ENCODE results near the gene IRX6.

Gene IRX6

DNA sequence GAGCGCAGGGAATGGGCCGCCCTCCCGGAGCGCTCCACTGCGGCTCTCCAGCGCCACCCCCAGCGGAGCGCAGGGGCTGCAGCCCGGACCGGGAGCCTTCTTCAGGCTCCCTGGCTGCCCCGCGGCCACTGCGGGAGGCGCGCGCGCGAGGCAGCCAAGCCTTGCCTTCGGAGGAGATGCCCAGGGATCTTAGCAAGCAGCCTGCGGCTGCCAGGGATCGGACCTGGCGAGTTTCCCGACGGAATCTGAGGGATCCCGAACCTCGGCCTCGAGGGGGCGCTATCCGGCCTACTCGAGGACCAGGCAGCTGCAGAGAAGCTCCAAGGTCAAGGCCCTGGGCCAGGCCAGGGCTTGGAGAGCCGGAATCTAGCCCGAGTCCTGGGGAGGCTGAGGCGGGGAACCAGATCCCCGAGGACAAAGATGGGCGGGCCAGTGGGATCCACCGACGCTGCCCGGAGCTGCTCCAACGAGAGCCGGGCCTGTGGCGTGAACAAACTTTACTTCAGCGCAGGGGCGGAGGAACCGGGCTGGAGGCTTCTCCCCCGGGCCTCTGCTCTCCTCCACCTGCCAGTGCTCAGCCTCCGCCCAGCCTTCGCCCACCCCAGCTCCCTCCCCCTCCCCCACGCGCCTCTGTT lies at the start of gene IRX6:
Gene IRX6 (plus strand): TSS at position 567 of the 635 bp plus-strand sequence. CDS start 889 bp downstream, outside the sequence.
- DNase-seq (ENCODE audit: low read depth) = no peak

DNA sequence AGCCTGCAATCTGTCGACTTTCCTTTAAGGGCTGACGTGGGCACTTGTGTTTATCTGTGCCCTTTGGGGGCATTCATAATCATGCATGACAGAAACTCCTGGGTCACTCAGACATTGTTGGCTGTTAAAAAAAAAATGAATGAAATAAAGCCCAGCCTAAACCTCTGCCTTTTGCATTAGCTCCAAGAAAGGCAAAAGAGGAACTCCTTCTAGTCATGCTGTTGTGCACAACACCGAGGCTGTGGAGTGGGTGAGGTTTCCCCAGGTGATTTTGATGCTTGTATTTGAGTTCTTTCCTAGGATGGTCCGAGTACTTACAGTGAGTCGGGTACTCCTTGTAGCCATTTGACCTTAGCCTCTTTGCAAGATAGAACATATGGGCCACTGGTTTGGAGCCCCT lies 49.6 kb upstream of the IRX6 start:
- no peak for DNase-seq (ENCODE audit: low read depth)

- no peak for DNase-seq (ENCODE audit: low read depth)
These were observed 48.8 kb upstream of the IRX6 start for GRCh38 chr16:55275167-55275566.

DNA sequence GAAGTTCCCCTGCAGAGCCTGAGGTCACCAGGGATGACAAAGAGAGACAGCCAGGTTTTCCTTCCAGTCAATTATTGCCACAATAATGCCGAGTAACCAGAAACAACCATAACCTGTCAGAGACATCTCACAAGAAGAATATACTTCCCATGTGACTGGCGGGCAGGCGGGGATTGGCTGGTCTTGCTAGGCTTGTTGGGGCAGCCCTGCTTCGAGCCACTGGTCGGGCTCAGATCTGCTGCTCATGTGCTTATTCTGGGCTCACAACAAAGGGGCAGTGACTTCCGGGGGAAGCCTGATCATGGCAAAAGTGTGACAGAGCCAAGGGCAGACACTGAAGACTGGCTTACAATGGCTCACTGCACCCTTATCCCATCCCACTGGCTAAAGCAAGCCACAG lies 48.1 kb upstream of the IRX6 start:
- DNase-seq (ENCODE audit: low read depth) = no peak

- DNase-seq (ENCODE audit: low read depth) = no peak
These were observed 46.5 kb upstream of the IRX6 start for GRCh38 chr16:55277536-55277935.

- DNase-seq (ENCODE audit: low read depth) = no peak
These were observed 44.4 kb upstream of the IRX6 start for GRCh38 chr16:55279598-55279997.

DNA sequence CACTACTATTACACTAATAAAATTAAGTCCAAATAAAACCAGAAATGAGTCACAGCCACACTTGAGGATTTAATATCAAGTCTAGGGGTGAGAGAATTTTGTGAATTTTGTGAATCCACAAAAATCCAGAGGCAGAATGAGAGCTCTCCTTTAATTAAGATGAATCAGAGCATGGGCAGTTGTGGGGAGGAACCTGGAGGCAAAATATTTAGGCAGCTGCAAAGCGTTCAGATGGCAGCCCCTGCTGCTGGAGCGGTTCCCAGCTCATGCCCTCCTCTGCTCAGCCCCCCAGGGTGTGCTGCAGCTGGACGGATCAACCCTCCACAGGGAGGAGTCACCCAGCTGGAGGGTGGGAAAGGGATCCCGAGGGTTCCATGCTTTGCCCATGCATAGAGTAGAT lies 43.4 kb upstream of the IRX6 start:
- DNase-seq (ENCODE audit: low read depth) = no peak

DNA sequence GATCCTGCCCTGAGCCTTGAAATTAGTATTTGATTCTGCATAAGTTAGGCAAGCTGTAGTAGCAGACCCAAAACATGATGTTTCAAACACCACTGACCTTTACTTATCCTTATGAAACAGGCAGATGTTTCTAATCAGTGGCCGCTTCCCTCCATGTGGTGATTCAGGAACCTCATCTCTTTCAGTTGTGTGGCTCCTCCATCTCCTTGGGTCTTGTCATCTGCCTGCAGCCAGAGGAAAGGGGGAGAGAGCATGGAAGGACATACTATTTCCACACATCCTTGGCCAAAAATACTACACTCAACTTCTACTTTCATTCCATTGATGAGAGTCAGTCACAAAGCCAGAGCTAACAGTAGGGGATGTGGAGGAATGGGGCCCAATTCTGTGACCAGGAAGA lies 41.6 kb upstream of the IRX6 start:
- no peak for DNase-seq (ENCODE audit: low read depth)

DNA sequence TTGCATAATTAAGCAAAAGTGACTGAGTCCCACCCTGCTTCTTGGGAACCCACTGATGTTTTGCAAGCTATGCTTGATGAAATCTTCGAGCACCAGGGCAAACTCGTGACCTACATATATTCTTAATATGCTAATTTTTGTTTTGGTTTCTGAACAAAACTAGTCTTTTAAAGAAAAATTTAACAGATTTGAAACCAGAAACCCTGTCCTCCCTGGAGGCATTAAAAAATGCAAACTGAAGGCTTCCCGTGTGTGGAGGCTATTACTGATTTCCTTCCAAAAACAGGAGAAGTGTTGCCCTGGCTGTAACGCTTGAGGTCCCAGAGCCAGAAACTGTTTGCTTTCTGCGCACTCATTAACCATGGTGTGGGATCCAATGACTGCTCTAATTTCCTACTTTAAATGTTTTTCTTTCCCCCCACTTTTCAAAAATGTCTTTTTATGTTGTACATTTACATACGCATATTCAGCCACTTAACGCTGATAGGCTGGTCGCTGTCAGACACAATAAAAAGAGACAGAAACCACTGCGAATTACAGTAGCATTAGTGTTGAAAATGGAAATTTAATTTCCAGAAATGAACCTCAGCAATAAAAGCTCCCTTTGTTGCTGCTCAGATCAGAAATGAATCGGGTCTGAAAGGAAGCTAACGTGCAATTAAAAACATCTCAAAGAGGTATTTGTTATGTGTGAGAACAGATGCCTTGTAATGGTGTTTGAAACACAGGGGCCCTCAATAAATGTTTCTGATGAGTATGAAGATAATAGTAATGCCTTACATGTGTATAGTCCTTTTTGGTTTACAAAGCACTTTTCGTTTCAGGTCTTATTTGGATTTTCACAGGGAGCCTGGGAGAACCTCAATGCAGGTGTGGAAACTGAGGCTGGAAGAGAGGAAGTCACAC lies 39.9 kb upstream of the IRX6 start:
- no peak for DNase-seq (ENCODE audit: low read depth)

DNA sequence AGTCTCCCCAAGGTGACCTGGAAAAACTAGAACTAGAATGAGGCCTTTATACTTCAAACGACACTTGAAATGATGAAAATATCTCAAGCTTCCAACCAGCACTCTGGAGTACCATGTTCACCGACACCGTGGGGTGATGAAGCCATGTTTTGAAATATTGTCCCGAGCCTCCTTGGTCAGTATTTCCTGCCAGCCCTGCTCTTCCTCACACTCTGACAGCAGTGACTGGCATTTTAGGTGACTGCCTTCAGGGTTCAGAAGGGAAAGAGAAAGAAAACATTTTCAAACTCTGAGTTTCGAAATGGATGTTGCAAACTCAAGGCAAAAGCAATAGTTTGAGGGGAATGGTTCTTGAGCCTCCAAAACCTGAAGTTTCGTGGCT lies 39.3 kb upstream of the IRX6 start:
- DNase-seq (ENCODE audit: low read depth) = no peak

- no peak for DNase-seq (ENCODE audit: low read depth)
These were observed 38.4 kb upstream of the IRX6 start for GRCh38 chr16:55285586-55285985.

GRCh38 chr16:55289353-55289752 lies 34.6 kb upstream of the IRX6 start:
- DNase-seq (ENCODE audit: low read depth) = no peak

- no peak for DNase-seq (ENCODE audit: low read depth)
These were observed 32.2 kb upstream of the IRX6 start for GRCh38 chr16:55291847-55292246.

GRCh38 chr16:55292491-55292890 lies 31.5 kb upstream of the IRX6 start:
- no peak for DNase-seq (ENCODE audit: low read depth)

- no peak for DNase-seq (ENCODE audit: low read depth)
These were observed 29.9 kb upstream of the IRX6 start for GRCh38 chr16:55294129-55294528.

DNA sequence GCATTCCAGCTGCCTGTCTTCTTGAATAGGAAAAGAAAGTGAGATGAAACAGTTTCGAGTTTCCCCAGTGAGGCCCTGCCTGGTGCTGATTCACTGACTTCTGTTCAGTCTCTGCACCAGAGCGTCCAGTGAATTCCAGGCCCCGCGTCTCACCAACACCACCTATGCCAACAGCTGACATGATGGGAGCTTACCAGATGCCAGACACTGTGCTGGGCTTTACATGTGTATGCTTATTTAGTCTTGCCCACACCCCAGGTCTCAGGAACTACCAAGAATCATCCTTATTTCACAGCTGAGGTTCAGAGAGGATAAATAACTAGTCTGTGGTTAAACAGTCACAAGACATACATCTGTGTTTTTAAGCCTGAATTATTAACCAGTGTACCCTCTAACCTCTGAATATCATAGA lies 29.1 kb upstream of the IRX6 start:
- DNase-seq (ENCODE audit: low read depth) = no peak

DNA sequence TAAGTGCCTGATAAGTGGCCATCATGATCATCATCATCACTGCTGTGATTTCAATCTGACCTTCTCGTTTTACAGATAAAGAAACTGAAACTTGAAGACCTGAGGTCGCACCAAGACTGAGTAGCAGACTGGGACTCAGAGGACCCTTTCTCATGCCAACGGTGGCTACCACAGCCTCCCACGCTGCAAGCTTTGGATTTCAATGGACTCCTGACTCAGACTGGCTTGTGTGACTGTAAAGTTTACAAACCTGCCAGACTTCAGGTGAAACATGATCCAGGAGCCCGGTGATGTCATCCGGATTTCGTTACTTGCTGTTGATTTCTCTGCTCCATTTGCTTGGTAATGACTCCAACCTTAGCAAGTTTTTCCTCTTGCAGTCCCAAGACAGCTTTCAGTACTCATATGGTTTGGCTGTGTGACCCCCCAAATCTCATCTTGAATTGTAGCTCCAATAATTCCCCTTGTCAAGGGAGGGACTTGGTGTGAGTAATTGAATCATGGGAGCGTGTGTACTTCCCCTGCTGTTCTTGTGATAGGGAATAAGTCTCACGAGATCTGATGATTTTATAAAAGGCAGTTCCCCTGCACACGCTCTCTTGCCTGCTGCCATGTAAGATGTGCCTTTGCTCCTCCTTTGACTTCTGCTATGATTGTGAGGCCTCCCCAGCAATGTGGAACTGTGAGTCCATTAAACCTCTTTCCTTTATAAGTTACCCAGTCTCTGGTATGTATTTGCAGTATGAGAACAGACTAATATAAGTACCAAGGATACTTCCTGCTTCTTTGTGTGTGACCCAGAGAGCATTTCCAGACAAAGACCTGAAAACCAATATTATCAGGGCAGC lies 26.7 kb upstream of the IRX6 start:
- no peak for DNase-seq (ENCODE audit: low read depth)

- DNase-seq (ENCODE audit: low read depth) = no peak
These were observed 26.0 kb upstream of the IRX6 start for GRCh38 chr16:55297910-55298479.

GRCh38 chr16:55301385-55302008 lies 22.5 kb upstream of the IRX6 start:
- DNase-seq (ENCODE audit: low read depth) = no peak

DNA sequence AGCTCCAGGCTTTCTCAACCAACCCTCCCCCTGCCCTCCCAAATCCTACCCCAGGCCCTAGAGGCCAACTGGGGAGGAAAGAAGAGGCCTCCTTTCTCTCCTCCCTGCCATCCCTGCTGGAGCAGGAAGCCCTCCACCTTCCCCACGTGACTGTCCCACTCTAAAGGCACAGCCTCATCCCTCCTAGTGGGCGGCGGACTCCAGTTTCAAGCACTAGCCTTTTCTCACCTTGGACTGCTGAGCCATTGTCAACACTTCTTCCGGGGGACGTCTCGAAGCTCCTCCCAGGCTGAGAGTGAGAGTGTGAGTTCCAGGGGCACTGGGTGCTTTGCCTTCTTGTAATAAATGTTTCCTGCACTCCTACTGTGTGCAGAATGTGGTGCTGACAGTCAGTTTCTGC lies 21.4 kb upstream of the IRX6 start:
- DNase-seq (ENCODE audit: low read depth) = no peak

DNA sequence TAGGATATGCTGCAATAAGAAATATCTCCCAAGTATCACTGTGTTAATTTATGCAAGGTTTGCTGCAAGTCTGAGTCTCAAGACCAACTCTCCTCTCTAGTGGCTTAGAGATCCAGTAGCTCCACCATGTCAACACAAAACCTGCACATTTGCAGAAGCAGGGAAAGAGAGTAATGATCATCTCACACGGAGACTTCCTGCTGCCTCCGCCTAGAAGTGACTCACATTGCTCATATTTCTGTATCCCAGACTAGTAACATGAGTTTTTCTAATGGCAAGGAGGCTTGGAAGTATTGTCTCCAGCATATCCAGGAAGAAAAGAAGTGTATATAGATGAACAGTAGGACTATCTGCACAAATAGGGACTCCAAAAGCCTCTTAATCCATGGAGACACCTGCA lies 15.0 kb upstream of the IRX6 start:
- no peak for DNase-seq (ENCODE audit: low read depth)

DNA sequence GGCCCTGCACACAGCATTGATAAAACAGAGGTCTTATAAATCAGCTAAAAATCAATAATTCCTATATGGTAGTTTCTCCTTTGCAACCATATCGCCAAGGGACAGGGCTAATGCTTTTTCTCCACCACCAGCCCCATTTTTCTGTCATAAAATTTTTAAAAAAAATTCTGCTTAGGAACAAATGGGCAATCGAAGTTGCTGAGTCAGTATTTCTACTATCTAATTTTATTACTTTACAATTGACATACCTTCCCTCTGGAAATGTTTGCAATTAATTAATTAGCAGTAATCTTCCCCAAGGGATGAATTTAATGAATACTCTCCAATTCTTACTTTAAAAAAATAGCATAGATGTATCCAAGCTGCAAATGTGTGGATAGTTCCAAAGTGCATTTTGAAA lies 1.7 kb upstream of the IRX6 start:
- no peak for DNase-seq (ENCODE audit: low read depth)

Data from stimulated activated CD8-positive, alpha-beta memory T cell treated with anti-CD3 and anti-CD28 coated beads, Interleukin-12 subunit alpha, Interleukin-12 subunit beta, amount 100 ng/mL, for 4 hours (primary cell).